IPS-20b (cell line): ENCODE measurements around the gene CDIPT.
A peak's percentile ranks its signal among the peaks of the same experiment; 100 is the strongest.
"Not testable (repeated sequence)": the region's sequence is repeated elsewhere in the genome, so short reads cannot be mapped to it uniquely, and the experiment has no call there.

ENCODE experiments used
- H3K27ac ChIP-seq: one replicate; pipeline ENCODE4 v1.5.1; 2013; ENCODE audit warnings: low read length
- H3K27me3 ChIP-seq: 2 replicates; pipeline ENCODE4 v1.6.1; 2013; ENCODE audit warnings: mild to moderate bottlenecking, low read length, inconsistent platforms; ENCODE audit not compliant: insufficient read depth
- H3K36me3 ChIP-seq: 2 replicates; pipeline ENCODE4 v1.6.1; 2013; ENCODE audit warnings: low read depth, mild to moderate bottlenecking, inconsistent platforms, low read length, moderate library complexity; ENCODE audit not compliant: insufficient read depth
- H3K4me1 ChIP-seq: 2 replicates; pipeline ENCODE4 v1.6.1; 2013; ENCODE audit warnings: mild to moderate bottlenecking, control low read depth, inconsistent platforms, low read length, moderate library complexity; ENCODE audit not compliant: insufficient read depth
- H3K4me3 ChIP-seq: 2 replicates; pipeline ENCODE4 v1.5.1; 2013; ENCODE audit warnings: mild to moderate bottlenecking, low read length, inconsistent platforms
- H3K9ac ChIP-seq: 2 replicates; pipeline ENCODE4 v1.6.1; 2013; ENCODE audit warnings: low read depth, mild to moderate bottlenecking, inconsistent platforms, low read length, moderate library complexity
- H3K9me3 ChIP-seq: 2 replicates; pipeline ENCODE4 v1.6.1; 2013; ENCODE audit warnings: mild to moderate bottlenecking, low read depth, low read length, inconsistent platforms; ENCODE audit not compliant: insufficient read depth

CDIPT gene, protein sequence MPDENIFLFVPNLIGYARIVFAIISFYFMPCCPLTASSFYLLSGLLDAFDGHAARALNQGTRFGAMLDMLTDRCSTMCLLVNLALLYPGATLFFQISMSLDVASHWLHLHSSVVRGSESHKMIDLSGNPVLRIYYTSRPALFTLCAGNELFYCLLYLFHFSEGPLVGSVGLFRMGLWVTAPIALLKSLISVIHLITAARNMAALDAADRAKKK

GRCh38 chr16:29862884-29863668, at the start of gene CDIPT:
Gene CDIPT (minus strand): TSS chr16:29863226. CDS start chr16:29862857, 369 bp downstream.
- Histone ChIP-seq H3K4me3 (peak within 1 kb of the TSS; percentile 89), H3K36me3 (peaks cover 26% of the 10 kb centered on the region), H3K9me3 (no peaks in the 10 kb centered on the region), H3K4me1 (no peaks in the 10 kb centered on the region), H3K27ac (peak within 1 kb of the TSS; percentile 99), H3K27me3 (no peaks in the 10 kb centered on the region), H3K9ac (peak within 1 kb of the TSS; percentile 93)

DNA sequence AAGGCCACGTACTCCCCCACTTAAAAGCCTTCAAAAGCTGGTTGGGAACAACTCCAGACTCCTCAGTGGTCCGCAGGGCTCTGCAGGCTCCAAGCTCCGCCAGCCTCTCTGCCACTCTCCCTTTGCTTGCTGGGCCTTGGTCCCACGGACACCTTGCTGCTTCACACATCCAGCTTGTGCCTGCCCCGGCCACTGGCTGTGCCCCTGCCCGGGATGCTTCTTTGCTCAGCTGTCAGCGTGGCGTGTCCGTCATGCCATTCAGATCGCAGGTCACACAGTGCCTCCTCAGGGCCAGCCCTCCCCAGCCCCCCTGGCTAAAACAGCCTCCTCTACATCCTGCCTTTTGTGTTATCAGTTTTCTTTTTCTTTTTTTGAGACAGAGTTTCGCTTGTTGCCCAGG, 49.1 kb upstream of the CDIPT start:
- no peaks in the 10 kb centered on the region for H3K4me1 ChIP-seq
- no peaks in the 10 kb centered on the region for H3K27me3 ChIP-seq
- no peak overlapping the region for H3K27ac ChIP-seq
- H3K9ac ChIP-seq, result no peak overlapping the region
- H3K9me3 ChIP-seq, result no peaks in the 10 kb centered on the region
- H3K4me3 ChIP-seq, result no peak overlapping the region
- H3K36me3 ChIP-seq, result no peaks in the 10 kb centered on the region

DNA sequence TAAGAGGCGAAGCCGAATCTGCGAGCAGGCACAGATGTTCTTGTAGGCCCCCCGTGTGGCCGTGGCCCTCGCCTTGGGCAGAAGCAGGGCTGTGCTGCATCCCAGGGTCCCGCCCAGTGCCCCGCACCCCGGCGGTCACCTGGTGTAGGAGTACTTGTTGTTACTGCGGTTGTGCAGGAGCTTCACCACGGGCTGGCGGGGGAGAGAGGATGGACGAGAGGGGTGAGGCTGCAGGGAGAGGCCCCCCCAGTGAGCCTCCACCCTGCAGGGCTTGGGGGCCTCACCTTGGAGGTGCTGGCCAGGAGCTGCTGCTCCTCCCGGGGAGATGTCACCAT, 48.6 kb upstream of the CDIPT start:
- Histone ChIP-seq H3K36me3 (no peaks in the 10 kb centered on the region), H3K27ac (no peak overlapping the region), H3K27me3 (no peaks in the 10 kb centered on the region), H3K4me3 (no peak overlapping the region), H3K4me1 (no peaks in the 10 kb centered on the region), H3K9ac (no peak overlapping the region), H3K9me3 (no peaks in the 10 kb centered on the region)

DNA sequence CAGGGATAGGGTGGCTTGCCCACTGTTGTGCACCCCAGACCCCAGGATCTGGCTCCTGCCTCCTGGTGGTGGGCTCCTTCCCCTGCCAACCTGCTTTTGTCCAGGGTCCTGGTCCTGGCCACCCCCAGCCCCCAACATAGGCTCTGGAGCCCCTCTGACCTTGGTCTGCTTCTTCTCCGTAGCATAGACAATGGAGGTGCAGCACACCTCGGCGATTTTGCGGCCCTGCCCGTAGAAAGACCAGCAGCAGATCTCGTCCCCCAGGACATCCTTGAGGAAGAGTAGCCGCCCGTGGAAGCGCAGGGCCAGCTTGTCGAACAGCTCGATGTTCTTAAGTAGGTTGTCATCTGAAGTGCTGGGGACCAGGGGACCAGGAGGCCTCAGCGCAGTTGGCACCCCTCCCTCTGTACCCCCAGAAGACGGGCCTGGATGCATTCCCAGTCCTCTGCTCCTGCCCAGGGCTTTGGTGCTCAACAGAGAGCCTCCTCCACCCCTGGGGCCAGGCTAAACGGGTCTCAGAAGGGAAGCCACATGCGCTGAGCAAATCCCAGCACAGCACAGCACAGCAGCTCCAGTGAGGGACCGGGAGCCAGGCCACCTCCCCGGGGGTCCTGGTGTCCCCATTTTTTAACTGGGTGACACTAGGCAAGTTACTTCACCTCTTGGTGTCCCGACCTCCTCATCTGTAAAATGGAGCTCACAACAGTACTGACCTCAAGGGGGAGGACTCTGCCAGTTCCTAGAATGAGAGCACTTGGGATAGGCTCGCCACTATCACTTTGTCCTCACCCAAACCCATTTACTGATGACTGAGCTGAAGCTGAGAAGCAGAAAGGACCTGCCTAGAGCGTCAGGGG, 48.0 kb upstream of the CDIPT start:
- H3K4me3 ChIP-seq, result no peak overlapping the region
- no peaks in the 10 kb centered on the region for H3K9me3 ChIP-seq
- no peak overlapping the region for H3K27ac ChIP-seq
- H3K27me3 ChIP-seq, result no peaks in the 10 kb centered on the region
- no peaks in the 10 kb centered on the region for H3K4me1 ChIP-seq
- H3K36me3 ChIP-seq, result no peaks in the 10 kb centered on the region
- H3K9ac ChIP-seq, result no peak overlapping the region

GRCh38 chr16:29909851-29910250, 46.8 kb upstream of the CDIPT start:
- H3K9ac ChIP-seq, H3K27me3 ChIP-seq, H3K9me3 ChIP-seq, H3K27ac ChIP-seq, H3K4me3 ChIP-seq, H3K36me3 ChIP-seq, H3K4me1 ChIP-seq: not testable (repeated sequence)

DNA sequence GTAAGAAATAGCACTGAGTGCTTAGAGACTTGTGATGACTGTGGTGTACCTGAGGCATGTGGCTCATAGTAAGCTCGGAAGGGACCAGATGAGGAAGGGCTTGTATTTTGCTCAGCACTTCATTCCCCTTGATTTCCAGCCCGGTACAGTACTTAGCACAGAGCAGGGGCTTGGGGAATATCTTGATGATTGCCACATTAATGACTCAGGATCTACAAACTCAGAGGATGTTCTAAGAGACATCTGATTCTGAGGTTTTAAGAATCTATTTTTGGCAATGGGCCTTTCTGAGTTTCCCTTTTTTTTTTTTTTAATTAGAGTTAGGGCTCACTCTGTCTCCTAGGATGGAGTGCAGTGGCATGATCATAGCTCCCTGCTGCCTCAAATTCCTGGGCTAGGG, 46.4 kb upstream of the CDIPT start:
- Histone ChIP-seq H3K4me3 (no peak overlapping the region), H3K27ac (no peak overlapping the region), H3K4me1 (no peaks in the 10 kb centered on the region), H3K27me3 (no peaks in the 10 kb centered on the region), H3K9me3 (no peaks in the 10 kb centered on the region), H3K9ac (no peak overlapping the region), H3K36me3 (peaks cover 8% of the 10 kb centered on the region; the same call in 1 of the 2 replicates)

- Histone ChIP-seq H3K9me3 (no peaks in the 10 kb centered on the region), H3K9ac (no peak overlapping the region), H3K27ac (no peak overlapping the region), H3K4me3 (no peak overlapping the region), H3K36me3 (peaks cover 8% of the 10 kb centered on the region; the same call in 1 of the 2 replicates), H3K4me1 (no peaks in the 10 kb centered on the region), H3K27me3 (no peaks in the 10 kb centered on the region)
These were observed 45.7 kb upstream of the CDIPT start for GRCh38 chr16:29908719-29909220.

- H3K27me3 ChIP-seq, result no peaks in the 10 kb centered on the region
- no peak overlapping the region for H3K4me3 ChIP-seq
- no peak overlapping the region for H3K27ac ChIP-seq
- no peaks in the 10 kb centered on the region for H3K9me3 ChIP-seq
- H3K4me1 ChIP-seq, result no peaks in the 10 kb centered on the region
- H3K9ac ChIP-seq, result no peak overlapping the region
- peaks cover 11% of the 10 kb centered on the region; the same call in 1 of the 2 replicates for H3K36me3 ChIP-seq
These were observed 44.9 kb upstream of the CDIPT start for GRCh38 chr16:29907973-29908372.

- Histone ChIP-seq H3K36me3 (peaks cover 11% of the 10 kb centered on the region; the same call in 1 of the 2 replicates), H3K27me3 (no peaks in the 10 kb centered on the region), H3K9ac (no peak overlapping the region), H3K4me3 (no peak overlapping the region), H3K4me1 (no peaks in the 10 kb centered on the region), H3K27ac (no peak overlapping the region), H3K9me3 (no peaks in the 10 kb centered on the region)
These were observed 43.7 kb upstream of the CDIPT start for GRCh38 chr16:29906520-29907244.

- Histone ChIP-seq H3K9me3 (no peaks in the 10 kb centered on the region), H3K4me1 (no peaks in the 10 kb centered on the region), H3K36me3 (peaks cover 11% of the 10 kb centered on the region; the same call in 1 of the 2 replicates), H3K27ac (no peak overlapping the region), H3K27me3 (no peaks in the 10 kb centered on the region), H3K4me3 (no peak overlapping the region), H3K9ac (no peak overlapping the region)
These were observed 42.6 kb upstream of the CDIPT start for GRCh38 chr16:29905668-29906067.

DNA sequence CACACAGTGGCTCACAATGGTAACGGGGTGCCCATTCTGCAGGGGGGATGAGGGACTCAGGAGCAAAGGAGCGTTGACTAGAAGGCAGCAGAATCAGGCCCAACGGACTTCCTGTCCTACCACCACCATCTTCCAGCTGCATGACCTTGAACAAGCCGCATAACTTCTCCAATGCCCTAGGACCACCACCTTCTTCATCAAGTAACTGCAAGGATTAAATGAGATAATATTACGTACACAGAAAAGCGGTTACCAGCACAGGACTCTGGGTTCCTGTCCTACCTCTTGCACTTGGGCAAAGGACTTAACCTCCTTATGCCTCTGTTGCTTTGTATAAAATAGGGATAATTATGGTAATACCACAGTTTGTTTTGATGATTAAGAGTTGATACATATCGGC, 41.9 kb upstream of the CDIPT start:
- H3K4me1 ChIP-seq, result no peaks in the 10 kb centered on the region
- no peak overlapping the region for H3K27ac ChIP-seq
- H3K9ac ChIP-seq, result no peak overlapping the region
- H3K9me3 ChIP-seq, result no peaks in the 10 kb centered on the region
- H3K4me3 ChIP-seq, result no peak overlapping the region
- peaks cover 11% of the 10 kb centered on the region; the same call in 1 of the 2 replicates for H3K36me3 ChIP-seq
- no peaks in the 10 kb centered on the region for H3K27me3 ChIP-seq
